ENCODE measurements around the gene MYL2. TPM values are rescaled to one million over a fixed set of nuclear protein-coding genes. Genes with fewer than 3 reads are reported as not detected.

The MYL2 gene
- total and polyA plus RNA-seq, 4 donors = 0.65 to 1.7 TPM; not detected in 2

DNA sequence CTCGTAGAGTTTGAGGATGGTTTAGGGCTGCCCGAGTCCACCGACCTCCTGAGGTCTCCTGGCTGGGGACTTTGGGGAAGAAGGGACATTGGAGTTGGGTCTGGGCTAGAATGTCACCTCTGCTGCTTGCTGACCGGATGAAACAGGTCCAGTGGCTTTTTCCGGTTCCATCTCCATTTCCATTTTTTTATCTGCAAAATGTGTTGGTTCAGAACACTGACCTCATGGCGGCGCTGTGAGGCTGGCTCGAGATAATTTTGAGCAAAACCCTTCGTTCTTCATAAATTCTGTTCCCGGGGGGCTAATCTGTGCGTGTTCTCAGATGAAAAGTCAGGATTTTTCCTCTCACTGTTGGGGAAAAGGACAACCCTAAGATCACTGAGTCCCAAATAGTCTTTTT lies 11.7 kb upstream of the MYL2 start:
- Histone ChIP-seq H3K9ac (ENCODE audit: insufficient read depth in 1 of 2, low read length in 2 of 2) (no peak overlapping the region), H3K27ac (ENCODE audit: low read depth in 1 of 2, low read length in 1 of 2) (peak overlapping the region in 1 of 2 donors; percentile 47), H3K4me3 (no peak overlapping the region), H3K9me3 (ENCODE audit: control insufficient read depth in 4 of 4, insufficient read depth in 3 of 4, low read length in 3 of 4) (peaks cover 0 to 2% (median 0%) of the 10 kb centered on the region in 4 donors), H3K36me3 (ENCODE audit: control insufficient read depth in 4 of 4, insufficient read depth in 4 of 4, low read length in 4 of 4) (no peaks in the 10 kb centered on the region), H3K4me1 (ENCODE audit: control insufficient read depth in 5 of 5, insufficient read depth in 5 of 5, low read length in 5 of 5) (peaks cover 0 to 2% (median 0%) of the 10 kb centered on the region in 5 donors), H3K27me3 (ENCODE audit: control insufficient read depth in 3 of 3, insufficient read depth in 3 of 3, low read length in 2 of 3) (peaks cover 4 to 10% (median 8%) of the 10 kb centered on the region in 3 donors)
- no peak for ATAC-seq (ENCODE audit: insufficient read depth, low FRiP score)
- no peak for TF ChIP-seq CTCF (IDR thresholded peaks at IDR 0.05; ENCODE audit: control extremely low read depth, extremely low read depth)
- WGBS, 2 donors = 43 to 44% methylated on average over 11 of the region's 11 CpGs
- peak in 1 of 3 donors; percentile 7 for DNase-seq

DNA sequence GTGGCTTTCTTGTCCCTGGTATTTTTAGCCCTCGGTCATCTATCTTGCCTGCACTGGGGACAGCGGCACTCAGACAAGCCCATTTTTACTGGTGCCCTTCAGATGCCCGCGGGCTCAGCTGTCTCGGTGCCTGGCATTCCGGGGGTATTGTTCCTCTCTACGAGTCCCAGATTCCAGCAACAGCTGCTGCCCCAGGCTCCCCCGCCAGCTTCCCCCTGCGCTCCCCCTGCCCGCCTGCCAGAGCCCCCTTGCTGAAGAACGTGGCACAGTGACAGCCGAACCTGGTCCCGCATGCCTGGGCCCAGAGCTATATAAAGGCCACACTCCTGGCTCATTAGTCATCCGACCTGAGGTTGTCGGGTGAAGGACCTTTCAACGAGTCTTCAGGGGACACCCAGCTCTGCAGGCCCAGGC lies 10.9 kb upstream of the MYL2 start:
- DNase-seq = no peak

GRCh38 chr12:110930348-110931314 lies 10.3 kb upstream of the MYL2 start:
- WGBS, 2 donors = 85 to 89% methylated on average over 21 of the region's 21 CpGs
- peaks cover 0 to 2% (median 0%) of the 10 kb centered on the region in 4 donors for H3K9me3 ChIP-seq (ENCODE audit: control insufficient read depth in 4 of 4, insufficient read depth in 3 of 4, low read length in 3 of 4)
- H3K4me3 ChIP-seq = no peak overlapping the region
- no peak for DNase-seq
- peak overlapping the region in 1 of 2 donors; percentile 80 for H3K27ac ChIP-seq (ENCODE audit: low read depth in 1 of 2, low read length in 1 of 2)
- no peak for ATAC-seq (ENCODE audit: insufficient read depth, low FRiP score)
- H3K9ac ChIP-seq (ENCODE audit: insufficient read depth in 1 of 2, low read length in 2 of 2) = no peak overlapping the region
- TF ChIP-seq CTCF (IDR thresholded peaks at IDR 0.05; ENCODE audit: control extremely low read depth, extremely low read depth) = no peak
- peaks cover 0 to 8% (median under 1%) of the 10 kb centered on the region in 3 donors for H3K27me3 ChIP-seq (ENCODE audit: control insufficient read depth in 3 of 3, insufficient read depth in 3 of 3, low read length in 2 of 3)
- H3K36me3 ChIP-seq (ENCODE audit: control insufficient read depth in 4 of 4, insufficient read depth in 4 of 4, low read length in 4 of 4) = no peaks in the 10 kb centered on the region
- peaks cover 0 to 2% (median 0%) of the 10 kb centered on the region in 5 donors for H3K4me1 ChIP-seq (ENCODE audit: control insufficient read depth in 5 of 5, insufficient read depth in 5 of 5, low read length in 5 of 5)

More for the DNA sequence above, 10.9 kb upstream of the MYL2 start:
- Histone ChIP-seq H3K27ac (ENCODE audit: low read depth in 1 of 2, low read length in 1 of 2) (peak overlapping the region in 1 of 2 donors; percentile 80), H3K9me3 (ENCODE audit: control insufficient read depth in 4 of 4, insufficient read depth in 3 of 4, low read length in 3 of 4) (peaks cover 0 to 2% (median 0%) of the 10 kb centered on the region in 4 donors), H3K4me1 (ENCODE audit: control insufficient read depth in 5 of 5, insufficient read depth in 5 of 5, low read length in 5 of 5) (peaks cover 0 to 2% (median 0%) of the 10 kb centered on the region in 5 donors), H3K27me3 (ENCODE audit: control insufficient read depth in 3 of 3, insufficient read depth in 3 of 3, low read length in 2 of 3) (peaks cover 0 to 8% (median 5%) of the 10 kb centered on the region in 3 donors), H3K9ac (ENCODE audit: insufficient read depth in 1 of 2, low read length in 2 of 2) (no peak overlapping the region), H3K4me3 (no peak overlapping the region), H3K36me3 (ENCODE audit: control insufficient read depth in 4 of 4, insufficient read depth in 4 of 4, low read length in 4 of 4) (no peaks in the 10 kb centered on the region)
- TF ChIP-seq CTCF (IDR thresholded peaks at IDR 0.05; ENCODE audit: control extremely low read depth, extremely low read depth) = no peak
- ATAC-seq (ENCODE audit: insufficient read depth, low FRiP score) = no peak
- 62 to 76% methylated on average over 16 of the region's 16 CpGs for WGBS, 2 donors

Measured in lung (tissue), 12 donors.